HG02970 (cell line): Measurements from ENCODE around the gene LSM2.

ENCODE experiments used
- ATAC-seq: cut with Tn5 transposase; IDR thresholded peaks from one replicate; pipeline ENCODE4 v1.9.1; 2021; ENCODE audit warnings: mild to moderate bottlenecking, moderate library complexity, moderate number of reproducible peaks; ENCODE audit not compliant: unreplicated experiment, low FRiP score

LSM2 gene

GRCh38 chr6:31761343-31761742 is 45.4 kb downstream of the LSM2 start:
- ATAC-seq: no peak

DNA sequence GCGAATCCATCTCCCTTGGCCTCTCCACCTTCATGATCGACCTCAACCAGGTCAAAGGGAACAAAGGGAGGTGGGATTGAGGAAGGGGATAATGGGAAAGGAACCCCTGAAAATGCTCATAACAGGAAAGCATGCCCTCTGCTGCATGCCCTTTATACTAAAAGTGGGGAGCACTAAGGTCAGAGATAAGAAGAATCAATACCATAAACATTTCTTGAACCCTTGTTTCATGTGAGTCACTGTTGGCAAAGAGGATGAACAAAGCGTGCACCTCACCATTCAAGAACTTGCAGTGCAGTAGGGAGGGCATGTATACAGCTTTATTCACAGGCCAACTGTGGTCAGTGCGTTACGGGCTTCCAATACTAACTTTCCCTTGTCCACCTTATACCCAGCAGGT is 46.0 kb downstream of the LSM2 start:
- ATAC-seq: no peak

- ATAC-seq: no peak
Measured at GRCh38 chr6:31758281-31758680, 48.5 kb downstream of the LSM2 start.

- no peak for ATAC-seq
Measured at GRCh38 chr6:31752739-31753319, 53.9 kb downstream of the LSM2 start.

GRCh38 chr6:31750411-31751022 is 56.2 kb downstream of the LSM2 start:
- no peak for ATAC-seq

- no peak for ATAC-seq
Measured at GRCh38 chr6:31749301-31750036, 57.3 kb downstream of the LSM2 start.
